ENCODE measurements around the gene CDK5RAP2. TPM values are rescaled to one million over a fixed set of nuclear protein-coding genes. Genes with fewer than 3 reads are reported as not detected.

Gene CDK5RAP2
- polyA plus RNA-seq, 1 experiment: 28.1 TPM

GRCh38 chr9:120439926-120440325 lies 140.0 kb downstream of the CDK5RAP2 start:
- no peak for DNase-seq (ENCODE audit: low read depth)
- no peak for TF ChIP-seq CTCF (IDR thresholded peaks at IDR 0.05; ENCODE audit: insufficient read depth, low read depth, low read length)
- Histone ChIP-seq H3K27me3 (ENCODE audit: control insufficient read depth, insufficient read depth, low read length) (no peaks in the 10 kb centered on the region), H3K36me3 (ENCODE audit: control insufficient read depth, insufficient read depth, low read length) (0 out of 2 replicates have a peak, but pooled peaks cover 2% of the 10 kb centered on the region), H3K4me3 (ENCODE audit: low read depth, low read length) (no peak overlapping the region)
- CTCF ChIA-PET: interaction anchor here (1.1 to 5.4 kb wide), 5 partner anchors 13 to 74 kb away, joined by 3 to 21 read pairs (median 4); no protein-coding TSS in a partner anchor
- POLR2A ChIA-PET: no interaction called here

GRCh38 chr9:120438836-120439546 lies 141.0 kb downstream of the CDK5RAP2 start:
- Histone ChIP-seq H3K4me3 (ENCODE audit: low read depth, low read length) (no peak overlapping the region), H3K36me3 (ENCODE audit: control insufficient read depth, insufficient read depth, low read length) (0 out of 2 replicates have a peak, but pooled peaks cover 2% of the 10 kb centered on the region), H3K27me3 (ENCODE audit: control insufficient read depth, insufficient read depth, low read length) (no peaks in the 10 kb centered on the region)
- TF ChIP-seq CTCF (IDR thresholded peaks at IDR 0.05; ENCODE audit: insufficient read depth, low read depth, low read length): peak; percentile 64
- no peak for DNase-seq (ENCODE audit: low read depth)
- ChIA-PET POLR2A (no interaction called here), CTCF (interaction anchor here (1.0 to 5.4 kb wide), 13 partner anchors 12 to 607 kb away, joined by 3 to 21 read pairs (median 3); no protein-coding TSS in a partner anchor)

- TF ChIP-seq CTCF (IDR thresholded peaks at IDR 0.05; ENCODE audit: insufficient read depth, low read depth, low read length): no peak
- H3K4me3 ChIP-seq (ENCODE audit: low read depth, low read length): no peak overlapping the region
- no peak for DNase-seq (ENCODE audit: low read depth)
- no peaks in the 10 kb centered on the region for H3K27me3 ChIP-seq (ENCODE audit: control insufficient read depth, insufficient read depth, low read length)
- 0 out of 2 replicates have a peak, but pooled peaks cover 2% of the 10 kb centered on the region for H3K36me3 ChIP-seq (ENCODE audit: control insufficient read depth, insufficient read depth, low read length)
- POLR2A ChIA-PET: no interaction called here
- CTCF ChIA-PET: interaction anchor here (1.0 to 5.4 kb wide), 10 partner anchors 13 to 882 kb away, joined by 3 to 21 read pairs (median 4); no protein-coding TSS in a partner anchor
Observed at GRCh38 chr9:120438111-120438510, 141.9 kb downstream of the CDK5RAP2 start.

- CTCF ChIA-PET: interaction anchor here (1.2 to 1.5 kb wide), 3 partner anchors 12 to 881 kb away, joined by 3 to 6 read pairs (median 4); no protein-coding TSS in a partner anchor
- Histone ChIP-seq H3K36me3 (ENCODE audit: control insufficient read depth, insufficient read depth, low read length) (0 out of 2 replicates have a peak, but pooled peaks cover 2% of the 10 kb centered on the region), H3K27me3 (ENCODE audit: control insufficient read depth, insufficient read depth, low read length) (no peaks in the 10 kb centered on the region), H3K4me3 (ENCODE audit: low read depth, low read length) (no peak overlapping the region)
- no peak for DNase-seq (ENCODE audit: low read depth)
- POLR2A ChIA-PET: no interaction called here
- no peak for TF ChIP-seq CTCF (IDR thresholded peaks at IDR 0.05; ENCODE audit: insufficient read depth, low read depth, low read length)
Observed at GRCh38 chr9:120436983-120437475, 142.9 kb downstream of the CDK5RAP2 start.

- H3K27me3 ChIP-seq (ENCODE audit: control insufficient read depth, insufficient read depth, low read length): no peaks in the 10 kb centered on the region
- CTCF ChIA-PET: no interaction called here
- POLR2A ChIA-PET: no interaction called here
- no peak for TF ChIP-seq CTCF (IDR thresholded peaks at IDR 0.05; ENCODE audit: insufficient read depth, low read depth, low read length)
- no peak for DNase-seq (ENCODE audit: low read depth)
- H3K4me3 ChIP-seq (ENCODE audit: low read depth, low read length): no peak overlapping the region
- H3K36me3 ChIP-seq (ENCODE audit: control insufficient read depth, insufficient read depth, low read length): 0 out of 2 replicates have a peak, but pooled peaks cover 2% of the 10 kb centered on the region
Observed at GRCh38 chr9:120436446-120436845, 143.5 kb downstream of the CDK5RAP2 start.

All from BJ (cell line).